Stimulated activated CD8-positive, alpha-beta memory T cell treated with anti-CD3 and anti-CD28 coated beads, Interleukin-7, amount 100 ng/mL, for 24 hours (primary cell): ENCODE data around the gene SPDYE5.

ENCODE experiments used
- DNase-seq: peaks from one replicate; pipeline ENCODE4 v3.0.0-alpha.2; 2020; ENCODE audit warnings: low read depth

The SPDYE5 gene

DNA sequence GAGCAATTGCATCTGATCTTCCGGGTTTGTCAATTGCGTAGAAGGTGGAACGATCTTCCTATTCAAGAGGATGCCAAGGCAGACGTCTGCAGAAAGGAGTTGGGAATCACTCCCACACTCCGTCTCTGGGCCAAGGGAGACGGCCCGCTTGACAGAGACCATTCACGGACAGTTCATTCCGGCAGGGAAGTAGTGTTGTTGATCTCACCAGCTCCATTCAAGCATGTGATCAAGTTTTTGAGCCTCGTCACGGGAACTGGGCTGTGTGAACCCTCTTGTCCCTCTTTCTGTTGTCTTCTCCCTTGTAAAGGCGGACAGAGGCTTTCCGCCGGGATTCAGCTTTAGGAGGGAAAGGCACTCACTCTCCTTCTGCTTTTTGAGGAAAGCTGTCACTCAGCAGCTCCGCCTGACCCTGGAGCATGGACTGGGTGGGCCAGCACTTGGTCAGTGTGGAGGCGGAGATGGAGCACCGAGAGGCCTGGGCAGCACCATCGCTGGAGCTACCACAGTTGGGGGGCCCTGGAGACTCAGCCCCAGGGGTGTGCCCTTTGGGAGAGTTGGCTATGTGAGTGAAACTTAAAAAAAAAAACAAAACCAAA lies 44.9 kb downstream of the SPDYE5 start:
- no peak for DNase-seq

DNA sequence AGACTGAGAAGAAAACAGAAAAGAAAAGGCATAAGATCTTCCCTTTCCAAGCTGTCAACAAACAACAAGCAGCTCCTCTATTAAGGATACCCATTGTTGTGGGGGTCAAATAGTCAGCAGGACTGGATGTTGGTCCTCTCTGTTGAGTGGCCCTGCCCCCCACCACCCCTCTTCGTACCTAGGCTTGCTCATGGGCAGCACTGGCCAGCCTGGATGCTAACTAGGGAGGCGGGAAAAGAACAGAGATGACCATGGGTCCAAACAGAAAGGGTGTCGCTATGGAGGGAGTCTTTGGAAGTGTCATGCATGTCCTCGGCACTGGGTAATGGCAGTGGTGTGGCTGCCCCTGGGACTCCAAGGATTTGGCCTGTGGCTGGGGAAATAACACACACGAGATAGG lies 45.6 kb downstream of the SPDYE5 start:
- DNase-seq, result no peak

DNA sequence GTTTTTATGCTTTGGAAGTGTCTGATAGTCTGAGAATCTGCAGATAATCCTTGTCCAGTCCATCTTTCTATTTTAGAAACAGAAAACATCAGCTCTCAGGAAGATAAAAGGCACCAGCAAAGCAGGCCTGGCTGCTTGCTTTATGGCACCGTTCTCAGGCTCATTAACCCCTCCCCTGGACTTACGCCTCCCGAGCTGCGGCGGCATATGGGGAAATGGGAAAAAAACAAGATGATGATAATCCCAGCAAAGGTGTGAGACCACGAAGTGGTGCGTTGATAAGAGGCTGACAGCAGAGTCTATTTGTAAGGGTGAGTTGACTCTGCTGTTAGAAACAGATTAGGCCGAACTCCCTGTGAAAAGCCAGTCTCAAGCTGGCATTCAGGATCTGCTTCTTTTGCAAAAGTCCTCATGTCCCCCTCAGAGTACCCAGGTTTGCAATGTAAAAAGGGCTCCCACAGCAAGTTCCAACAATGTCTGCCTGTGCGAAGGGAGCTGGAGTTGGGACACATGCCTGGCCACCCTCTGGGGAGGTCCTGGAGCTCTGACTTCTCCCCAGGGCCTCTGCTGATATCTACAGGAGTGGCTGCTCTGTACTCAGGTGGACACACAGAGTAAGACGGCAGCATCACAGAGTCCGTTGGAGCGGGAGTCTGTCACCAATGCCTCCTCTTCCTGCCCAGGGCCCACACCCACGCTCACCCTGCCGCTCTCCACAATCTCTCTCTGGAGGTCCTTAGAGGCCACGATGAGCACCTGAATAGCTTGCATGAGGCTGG lies 54.3 kb downstream of the SPDYE5 start:
- DNase-seq, result no peak
